Measurements from ENCODE around the gene CPT1A. TPM values are rescaled to one million over a fixed set of nuclear protein-coding genes. Genes with fewer than 3 reads are reported as not detected.

The CPT1A gene
- total and polyA plus RNA-seq, 9 donors, result 25.3 to 87.1 (median 44.3) TPM

- Histone ChIP-seq H3K36me3 (no peaks in the 10 kb centered on the region), H3K4me3 (no peak overlapping the region), H3K9me3 (no peaks in the 10 kb centered on the region), H3K27me3 (no peaks in the 10 kb centered on the region), H3K4me1 (ENCODE audit: insufficient read depth) (no peaks in the 10 kb centered on the region), H3K27ac (no peak overlapping the region)
- intact Hi-C loops (cut with DNase I), result no loop called here
- no peak for TF ChIP-seq CTCF (IDR thresholded peaks at IDR 0.05)
- no peak for TF ChIP-seq POLR2A (IDR thresholded peaks at IDR 0.05)
- TF ChIP-seq EP300 (IDR thresholded peaks at IDR 0.05), result no peak
- no peak for DNase-seq
- 80 to 85% (median 82%) methylated on average over 19 of the region's 19 CpGs for WGBS, 3 donors
Measured at GRCh38 chr11:68796801-68797200, 44.9 kb downstream of the CPT1A start.

- Histone ChIP-seq H3K27ac (no peak overlapping the region), H3K4me3 (no peak overlapping the region), H3K9me3 (no peaks in the 10 kb centered on the region), H3K36me3 (no peaks in the 10 kb centered on the region), H3K27me3 (no peaks in the 10 kb centered on the region), H3K4me1 (ENCODE audit: insufficient read depth) (no peaks in the 10 kb centered on the region)
- intact Hi-C loops (cut with DNase I), result no loop called here
- DNase-seq, result no peak
- 91 to 93% (median 93%) methylated on average over 18 of the region's 18 CpGs for WGBS, 3 donors
- TF ChIP-seq EP300 (IDR thresholded peaks at IDR 0.05) (no peak), POLR2A (IDR thresholded peaks at IDR 0.05) (no peak), CTCF (IDR thresholded peaks at IDR 0.05) (no peak)
Measured at GRCh38 chr11:68792400-68792966, 49.2 kb downstream of the CPT1A start.

- Histone ChIP-seq H3K4me1 (ENCODE audit: insufficient read depth) (no peaks in the 10 kb centered on the region), H3K36me3 (no peaks in the 10 kb centered on the region), H3K4me3 (no peak overlapping the region), H3K9me3 (no peaks in the 10 kb centered on the region), H3K27me3 (no peaks in the 10 kb centered on the region), H3K27ac (no peak overlapping the region)
- intact Hi-C loops (cut with DNase I), result no loop called here
- 87 to 94% (median 92%) methylated on average over 16 of the region's 16 CpGs for WGBS, 3 donors
- TF ChIP-seq CTCF (IDR thresholded peaks at IDR 0.05) (no peak), POLR2A (IDR thresholded peaks at IDR 0.05) (no peak), EP300 (IDR thresholded peaks at IDR 0.05) (no peak)
- DNase-seq, result no peak
Measured at GRCh38 chr11:68784653-68785052, 57.1 kb downstream of the CPT1A start.

GRCh38 chr11:68783216-68783821 is 58.4 kb downstream of the CPT1A start:
- Histone ChIP-seq H3K9me3 (no peaks in the 10 kb centered on the region), H3K27me3 (no peaks in the 10 kb centered on the region), H3K4me3 (no peak overlapping the region), H3K27ac (no peak overlapping the region), H3K4me1 (ENCODE audit: insufficient read depth) (no peaks in the 10 kb centered on the region), H3K36me3 (no peaks in the 10 kb centered on the region)
- no peak for TF ChIP-seq EP300 (IDR thresholded peaks at IDR 0.05)
- no peak for TF ChIP-seq POLR2A (IDR thresholded peaks at IDR 0.05)
- TF ChIP-seq CTCF (IDR thresholded peaks at IDR 0.05), result no peak
- DNase-seq, result no peak
- 92 to 94% (median 94%) methylated on average over 15 to 16 of the region's 16 CpGs for WGBS, 3 donors
- intact Hi-C loops (cut with DNase I), result no loop called here

Data from ovary (tissue), 9 donors.